ENCODE measurements around the gene MYMK. TPM values are rescaled to one million over a fixed set of nuclear protein-coding genes. Genes with fewer than 3 reads are reported as not detected.

The MYMK gene
- polyA plus RNA-seq, 3 donors = not detected

GRCh38 chr9:133502112-133502511, 22.6 kb downstream of the MYMK start:
- peaks cover 0 to 9% (median 4%) of the 10 kb centered on the region in 3 donors for H3K27me3 Mint-ChIP-seq (ENCODE audit: low read depth in 3 of 3)
- Histone ChIP-seq H2AFZ (ENCODE audit: insufficient read depth, low read depth, low read length, poor library complexity, severe bottlenecking) (no peak overlapping the region), H3K27me3 (ENCODE audit: control insufficient read depth in 2 of 2, insufficient read depth in 2 of 2, low read length in 2 of 2) (peaks cover 0 to 2% of the 10 kb centered on the region in 2 donors), H3K79me2 (ENCODE audit: insufficient read depth, low read length) (no peaks in the 10 kb centered on the region), H3K27ac (ENCODE audit: low read depth in 1 of 2, low read length in 2 of 2) (no peak overlapping the region), H3K4me3 (replicated peaks in 1 of 3; ENCODE audit: low read depth in 2 of 3, low read length in 3 of 3) (no peak overlapping the region), H4K20me1 (ENCODE audit: insufficient read depth, low read length) (no peaks in the 10 kb centered on the region), H3K4me2 (replicated peaks; ENCODE audit: extremely low read depth, low read length, poor library complexity, severe bottlenecking) (no peak overlapping the region), H3K9ac (ENCODE audit: insufficient read depth, low read length, poor library complexity, severe bottlenecking) (no peak overlapping the region), H3K4me1 (ENCODE audit: control insufficient read depth in 1 of 2, insufficient read depth in 2 of 2, low read length in 2 of 2) (no peaks in the 10 kb centered on the region), H3K36me3 (replicated peaks in 1 of 2; ENCODE audit: control insufficient read depth in 1 of 2, insufficient read depth in 2 of 2, low read length in 2 of 2) (no peaks in the 10 kb centered on the region), H3K9me3 (replicated peaks in 1 of 2; ENCODE audit: control insufficient read depth in 1 of 2, insufficient read depth in 1 of 2, low read length in 2 of 2) (peaks cover 7 to 16% of the 10 kb centered on the region in 2 donors)
- DNase-seq = no peak
- TF ChIP-seq, protein P1, sequence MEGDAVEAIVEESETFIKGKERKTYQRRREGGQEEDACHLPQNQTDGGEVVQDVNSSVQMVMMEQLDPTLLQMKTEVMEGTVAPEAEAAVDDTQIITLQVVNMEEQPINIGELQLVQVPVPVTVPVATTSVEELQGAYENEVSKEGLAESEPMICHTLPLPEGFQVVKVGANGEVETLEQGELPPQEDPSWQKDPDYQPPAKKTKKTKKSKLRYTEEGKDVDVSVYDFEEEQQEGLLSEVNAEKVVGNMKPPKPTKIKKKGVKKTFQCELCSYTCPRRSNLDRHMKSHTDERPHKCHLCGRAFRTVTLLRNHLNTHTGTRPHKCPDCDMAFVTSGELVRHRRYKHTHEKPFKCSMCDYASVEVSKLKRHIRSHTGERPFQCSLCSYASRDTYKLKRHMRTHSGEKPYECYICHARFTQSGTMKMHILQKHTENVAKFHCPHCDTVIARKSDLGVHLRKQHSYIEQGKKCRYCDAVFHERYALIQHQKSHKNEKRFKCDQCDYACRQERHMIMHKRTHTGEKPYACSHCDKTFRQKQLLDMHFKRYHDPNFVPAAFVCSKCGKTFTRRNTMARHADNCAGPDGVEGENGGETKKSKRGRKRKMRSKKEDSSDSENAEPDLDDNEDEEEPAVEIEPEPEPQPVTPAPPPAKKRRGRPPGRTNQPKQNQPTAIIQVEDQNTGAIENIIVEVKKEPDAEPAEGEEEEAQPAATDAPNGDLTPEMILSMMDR (IDR thresholded peaks at IDR 0.05) = no peak
- no CpG with 5 or more reads among the region's 1 CpG for WGBS (ENCODE audit: insufficient coverage)
- no peak overlapping the region for H3K27ac Mint-ChIP-seq
- intact Hi-C loops (cut with micrococcal nuclease) = no loop called here
- H3K36me3 Mint-ChIP-seq = no peaks in the 10 kb centered on the region
- H3K4me1 Mint-ChIP-seq = no peaks in the 10 kb centered on the region
- peaks cover 6 to 27% (median 20%) of the 10 kb centered on the region in 7 donors for H3K9me3 Mint-ChIP-seq
- H3K4me3 Mint-ChIP-seq = no peak overlapping the region

DNA sequence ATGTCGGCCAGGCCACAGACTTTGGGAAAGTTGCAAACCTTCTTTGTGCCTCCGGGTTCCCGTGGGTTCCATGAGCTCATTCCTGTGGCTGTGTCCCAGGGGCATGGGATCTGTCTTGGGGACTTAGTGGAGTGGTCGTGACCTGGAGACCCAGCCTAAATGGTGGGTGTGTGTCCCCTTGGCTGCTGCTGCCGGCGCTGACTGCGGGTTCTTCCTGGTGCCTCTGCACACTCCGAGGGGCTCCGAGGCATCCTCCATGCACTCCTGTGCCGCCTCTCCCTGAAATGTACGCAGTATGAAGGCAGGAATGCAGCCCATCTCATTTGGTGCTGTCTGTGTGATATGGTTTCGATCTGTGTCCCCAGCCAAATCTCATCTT, 24.9 kb downstream of the MYMK start:
- no peak overlapping the region for H3K4me2 ChIP-seq (replicated peaks; ENCODE audit: extremely low read depth, low read length, poor library complexity, severe bottlenecking)

More for the DNA sequence above, 24.9 kb downstream of the MYMK start:
- TF ChIP-seq, protein P1 (IDR thresholded peaks at IDR 0.05) = no peak
- WGBS (ENCODE audit: insufficient coverage) = 85% methylated on average over 12 of the region's 12 CpGs
- Histone ChIP-seq H3K4me1 (ENCODE audit: control insufficient read depth in 1 of 2, insufficient read depth in 2 of 2, low read length in 2 of 2) (no peaks in the 10 kb centered on the region), H3K9me3 (replicated peaks in 1 of 2; ENCODE audit: control insufficient read depth in 1 of 2, insufficient read depth in 1 of 2, low read length in 2 of 2) (peaks cover 7 to 16% of the 10 kb centered on the region in 2 donors), H2AFZ (ENCODE audit: insufficient read depth, low read depth, low read length, poor library complexity, severe bottlenecking) (no peak overlapping the region), H3K79me2 (ENCODE audit: insufficient read depth, low read length) (no peaks in the 10 kb centered on the region), H3K27ac (ENCODE audit: low read depth in 1 of 2, low read length in 2 of 2) (no peak overlapping the region), H3K36me3 (replicated peaks in 1 of 2; ENCODE audit: control insufficient read depth in 1 of 2, insufficient read depth in 2 of 2, low read length in 2 of 2) (no peaks in the 10 kb centered on the region), H3K27me3 (ENCODE audit: control insufficient read depth in 2 of 2, insufficient read depth in 2 of 2, low read length in 2 of 2) (peaks cover 0 to 2% of the 10 kb centered on the region in 2 donors), H3K9ac (ENCODE audit: insufficient read depth, low read length, poor library complexity, severe bottlenecking) (no peak overlapping the region), H3K4me3 (replicated peaks in 1 of 3; ENCODE audit: low read depth in 2 of 3, low read length in 3 of 3) (no peak overlapping the region), H4K20me1 (ENCODE audit: insufficient read depth, low read length) (no peaks in the 10 kb centered on the region)
- intact Hi-C loops (cut with micrococcal nuclease) = no loop called here
- no peak overlapping the region for H3K27ac Mint-ChIP-seq
- DNase-seq = no peak
- peaks cover 0 to 9% (median 4%) of the 10 kb centered on the region in 3 donors for H3K27me3 Mint-ChIP-seq (ENCODE audit: low read depth in 3 of 3)
- peaks cover 6 to 27% (median 20%) of the 10 kb centered on the region in 7 donors for H3K9me3 Mint-ChIP-seq
- no peaks in the 10 kb centered on the region for H3K36me3 Mint-ChIP-seq
- H3K4me1 Mint-ChIP-seq = no peaks in the 10 kb centered on the region
- H3K4me3 Mint-ChIP-seq = no peak overlapping the region

Data from CD14-positive monocyte (primary cell).